KOPT-K1 (cell line): ENCODE measurements around the gene CYP2E1.
"Not testable (repeated sequence)": the region's sequence is repeated elsewhere in the genome, so short reads cannot be mapped to it uniquely, and the experiment has no call there.

Experiments
- H3K27ac ChIP-seq: fragments of 200-600 bp; sonication (generic); 2 replicates; pipeline ENCODE4 v1.5.1; 2016; ENCODE audit warnings: antibody characterized with exemption, mild to moderate bottlenecking, low read depth, low read length; ENCODE audit not compliant: poor library complexity, severe bottlenecking
- H3K36me3 ChIP-seq: fragments of 200-600 bp; sonication (generic); 2 replicates; pipeline ENCODE4 v1.5.1; 2017; ENCODE audit warnings: antibody characterized with exemption, mild to moderate bottlenecking, low read length, moderate library complexity; ENCODE audit not compliant: insufficient read depth
- H3K9me3 ChIP-seq: fragments of 200-600 bp; sonication (generic); 2 replicates; pipeline ENCODE4 v1.5.1; 2017; ENCODE audit warnings: antibody characterized with exemption, low read length, mild to moderate bottlenecking; ENCODE audit not compliant: insufficient read depth, poor library complexity, severe bottlenecking

Gene CYP2E1

GRCh38 chr10:133516057-133516456 lies 11.1 kb upstream of the CYP2E1 start:
- Histone ChIP-seq H3K36me3 (no peaks in the 10 kb centered on the region), H3K27ac (no peak overlapping the region), H3K9me3 (peaks cover 12% of the 10 kb centered on the region)

DNA sequence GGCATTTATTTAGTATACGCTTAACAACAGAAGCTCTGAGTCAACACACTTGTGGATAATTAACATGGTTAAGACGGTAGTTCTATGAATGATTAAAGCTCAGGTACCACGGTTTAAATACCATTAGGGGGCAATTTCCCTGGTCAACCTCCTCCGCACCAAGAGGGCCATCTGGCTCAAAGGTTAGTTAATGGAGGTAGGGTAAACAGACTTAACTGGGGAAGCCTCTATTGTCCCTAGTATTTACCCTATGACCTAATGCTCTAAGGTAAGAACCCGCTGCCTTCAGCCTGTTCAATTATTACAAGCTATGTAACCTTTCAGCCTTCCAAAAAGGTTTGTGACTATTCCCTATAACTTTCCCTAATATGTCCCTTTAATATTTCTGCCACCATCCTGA lies 8.6 kb upstream of the CYP2E1 start:
- H3K9me3 ChIP-seq, result peaks cover 22% of the 10 kb centered on the region
- not testable (repeated sequence) for H3K27ac ChIP-seq

DNA sequence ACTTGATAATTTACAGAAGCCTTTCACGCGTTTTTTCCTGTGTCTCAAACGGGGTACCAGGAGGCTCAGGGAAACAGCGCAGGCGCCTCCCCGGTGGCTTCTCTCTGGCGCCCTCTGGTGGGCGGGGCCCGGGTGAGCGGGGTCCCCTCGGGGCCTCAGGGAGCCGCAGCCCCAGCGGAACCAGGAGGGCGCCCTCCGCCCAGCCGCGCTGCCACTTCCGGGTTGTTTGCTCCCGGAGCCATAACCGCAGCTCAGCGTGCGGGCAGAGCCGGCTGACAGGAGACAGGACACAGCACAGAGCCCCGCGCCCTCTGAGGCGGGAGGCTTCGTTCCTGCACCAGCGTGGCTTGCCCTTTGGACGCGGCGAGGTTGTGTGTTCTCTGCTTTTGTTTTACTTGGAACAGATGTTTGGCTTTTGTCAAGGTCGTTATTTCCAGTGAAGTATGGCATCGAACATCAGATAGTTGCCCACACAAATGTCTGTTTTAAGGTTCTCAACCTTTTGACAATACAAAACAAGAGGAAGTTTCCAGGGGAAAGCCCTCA lies 6.9 kb upstream of the CYP2E1 start:
- peak overlapping the region; percentile 52 for H3K27ac ChIP-seq
- no peaks in the 10 kb centered on the region for H3K36me3 ChIP-seq
- H3K9me3 ChIP-seq, result peaks cover 30% of the 10 kb centered on the region

More for the DNA sequence above, 8.6 kb upstream of the CYP2E1 start:
- not testable (repeated sequence) for H3K36me3 ChIP-seq

DNA sequence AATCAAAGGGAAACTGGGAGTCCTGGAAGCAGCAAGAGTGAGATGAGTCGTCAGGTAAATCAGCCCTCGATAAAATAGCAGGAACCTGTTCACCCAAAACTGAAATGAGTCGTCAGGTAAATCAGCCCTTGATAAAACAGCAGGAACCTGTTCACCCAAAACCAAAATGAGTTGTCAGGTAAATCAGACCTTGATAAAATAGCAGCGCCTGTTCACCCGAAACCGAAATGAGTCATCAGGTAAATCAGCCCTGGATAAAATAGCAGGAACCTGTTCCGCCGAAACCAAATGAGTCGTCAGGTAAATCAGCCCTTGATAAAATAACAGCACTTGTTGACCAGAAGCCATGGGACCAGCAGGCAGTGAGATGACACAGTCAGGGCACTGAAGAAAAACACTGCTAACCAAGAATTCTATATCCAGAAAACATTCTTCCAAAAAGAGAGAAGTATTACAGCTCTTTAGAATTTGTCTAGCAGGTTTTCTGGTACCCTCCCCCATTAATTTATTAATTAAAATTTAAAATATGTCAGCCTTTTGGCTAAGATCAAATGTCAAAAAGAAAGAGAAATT lies 3.4 kb upstream of the CYP2E1 start:
- Histone ChIP-seq H3K36me3 (no peaks in the 10 kb centered on the region), H3K27ac (no peak overlapping the region), H3K9me3 (peaks cover 18% of the 10 kb centered on the region)

- no peak overlapping the region for H3K27ac ChIP-seq
- no peaks in the 10 kb centered on the region for H3K36me3 ChIP-seq
- H3K9me3 ChIP-seq, result peaks cover 18% of the 10 kb centered on the region
Observed at GRCh38 chr10:133525444-133525843, 1.7 kb upstream of the CYP2E1 start.

- Histone ChIP-seq H3K9me3 (peaks cover 14% of the 10 kb centered on the region), H3K36me3 (no peaks in the 10 kb centered on the region)
Observed at GRCh38 chr10:133527771-133528271, 658 bp downstream of the CYP2E1 start.

GRCh38 chr10:133528296-133528844 lies 1.2 kb downstream of the CYP2E1 start:
- H3K27ac ChIP-seq, result no peak overlapping the region
- H3K9me3 ChIP-seq, result peaks cover 9% of the 10 kb centered on the region
- no peaks in the 10 kb centered on the region for H3K36me3 ChIP-seq

More at GRCh38 chr10:133527771-133528271, 658 bp downstream of the CYP2E1 start:
- H3K27ac ChIP-seq, result no peak overlapping the region

DNA sequence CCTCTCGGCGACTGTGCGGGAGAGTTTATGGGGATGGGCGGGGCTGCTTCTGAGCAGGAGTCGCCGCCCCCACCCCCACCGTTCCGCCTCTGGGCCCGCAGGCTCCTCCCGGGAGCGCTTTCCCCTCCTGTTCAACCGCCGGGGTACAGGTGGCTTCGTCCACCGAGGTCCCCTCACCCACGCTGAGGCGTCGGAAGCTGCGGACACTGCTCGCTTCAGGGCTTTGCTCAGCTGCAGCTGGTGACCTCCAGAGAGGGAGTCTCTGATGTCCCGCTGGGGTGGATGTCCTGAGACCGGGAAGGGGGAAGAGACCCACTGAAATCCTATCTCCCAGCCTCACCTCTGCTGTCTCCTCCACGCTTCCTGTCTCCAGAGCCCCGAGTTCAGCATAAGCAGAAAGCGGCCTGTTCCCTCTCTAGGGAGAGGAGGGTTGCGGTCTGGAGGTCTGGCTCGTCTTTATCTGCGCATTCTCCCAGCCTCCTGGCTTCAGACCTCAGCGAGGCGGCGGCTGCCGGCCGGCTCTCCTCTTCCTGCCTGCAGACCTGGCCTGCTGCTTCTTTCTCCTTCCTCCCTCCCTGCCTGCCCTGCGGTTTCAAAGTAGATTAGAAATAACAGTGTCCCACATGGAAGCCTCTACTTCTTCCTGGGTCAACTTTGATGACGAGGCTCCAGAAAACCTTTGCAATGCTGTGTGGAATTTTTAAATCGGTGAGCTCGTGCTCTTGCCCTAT lies 1.8 kb downstream of the CYP2E1 start:
- no peak overlapping the region for H3K27ac ChIP-seq
- peaks cover 3% of the 10 kb centered on the region for H3K9me3 ChIP-seq
- H3K36me3 ChIP-seq, result no peaks in the 10 kb centered on the region

DNA sequence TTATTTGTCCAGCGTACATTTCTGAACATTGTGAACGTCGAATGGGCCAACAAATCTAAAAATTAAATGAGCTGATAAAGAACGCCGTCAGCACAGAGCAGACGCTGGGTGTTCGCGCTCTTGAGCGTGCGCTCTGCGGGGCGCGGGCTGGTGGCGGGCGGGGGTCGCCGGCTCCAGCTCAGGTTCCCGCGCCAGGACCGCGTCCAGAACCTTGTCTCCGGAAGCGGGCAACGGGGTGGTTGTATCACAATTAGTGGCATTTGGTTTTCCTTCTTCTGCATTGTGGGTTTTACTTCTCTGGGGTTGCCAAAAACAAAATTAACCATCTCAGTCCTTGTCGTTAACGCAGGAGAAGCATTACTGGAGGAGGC lies 2.4 kb downstream of the CYP2E1 start:
- Histone ChIP-seq H3K9me3 (no peaks in the 10 kb centered on the region), H3K36me3 (no peaks in the 10 kb centered on the region), H3K27ac (no peak overlapping the region)

GRCh38 chr10:133530506-133530905 lies 3.3 kb downstream of the CYP2E1 start:
- Histone ChIP-seq H3K27ac (no peak overlapping the region), H3K9me3 (no peaks in the 10 kb centered on the region), H3K36me3 (no peaks in the 10 kb centered on the region)

DNA sequence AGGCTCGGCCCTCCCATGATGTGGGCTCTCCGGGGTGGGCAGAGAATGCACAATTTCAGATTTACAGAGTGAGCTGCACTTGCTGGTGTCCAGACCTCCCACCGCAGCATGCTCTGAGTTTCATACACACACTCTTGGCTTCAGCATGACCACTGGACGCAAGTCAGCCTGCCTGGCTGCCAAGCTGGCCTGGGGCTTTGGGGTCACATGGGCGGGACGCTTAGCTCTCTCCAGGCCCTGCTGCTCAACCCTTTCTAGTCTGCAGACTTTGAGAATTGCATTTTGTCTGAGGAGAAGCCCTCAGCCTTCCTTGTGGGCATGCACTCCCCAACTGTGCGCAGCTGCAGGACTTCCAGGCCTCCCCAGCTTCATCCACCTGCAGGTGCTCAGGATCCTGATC lies 5.7 kb downstream of the CYP2E1 start:
- Histone ChIP-seq H3K27ac (no peak overlapping the region), H3K36me3 (no peaks in the 10 kb centered on the region), H3K9me3 (no peaks in the 10 kb centered on the region)

DNA sequence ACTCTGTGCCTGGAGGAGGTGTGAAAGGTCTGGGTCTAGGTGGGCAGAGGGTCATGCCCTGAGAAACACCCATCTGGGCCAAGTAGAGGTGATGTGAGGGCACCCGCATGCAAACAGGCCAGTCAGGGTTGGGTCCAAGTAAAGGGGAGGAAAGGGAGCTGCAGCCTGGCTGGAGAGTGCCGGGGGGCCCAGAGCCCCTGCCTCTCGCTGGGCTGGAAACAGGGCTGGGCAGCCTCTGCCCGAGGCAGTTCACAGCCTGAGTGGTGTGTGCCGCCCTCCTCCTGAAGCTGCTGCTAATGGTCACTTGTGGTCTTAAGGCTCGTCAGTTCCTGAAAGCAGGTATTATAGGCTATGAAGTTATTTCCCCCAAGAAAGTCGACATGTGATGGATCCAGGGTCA lies 7.3 kb downstream of the CYP2E1 start:
- Histone ChIP-seq H3K27ac (no peak overlapping the region), H3K36me3 (no peaks in the 10 kb centered on the region), H3K9me3 (no peaks in the 10 kb centered on the region)

- no peaks in the 10 kb centered on the region for H3K9me3 ChIP-seq
- H3K27ac ChIP-seq, result no peak overlapping the region
- H3K36me3 ChIP-seq, result no peaks in the 10 kb centered on the region
Observed at GRCh38 chr10:133536198-133536597, 9.0 kb downstream of the CYP2E1 start.

DNA sequence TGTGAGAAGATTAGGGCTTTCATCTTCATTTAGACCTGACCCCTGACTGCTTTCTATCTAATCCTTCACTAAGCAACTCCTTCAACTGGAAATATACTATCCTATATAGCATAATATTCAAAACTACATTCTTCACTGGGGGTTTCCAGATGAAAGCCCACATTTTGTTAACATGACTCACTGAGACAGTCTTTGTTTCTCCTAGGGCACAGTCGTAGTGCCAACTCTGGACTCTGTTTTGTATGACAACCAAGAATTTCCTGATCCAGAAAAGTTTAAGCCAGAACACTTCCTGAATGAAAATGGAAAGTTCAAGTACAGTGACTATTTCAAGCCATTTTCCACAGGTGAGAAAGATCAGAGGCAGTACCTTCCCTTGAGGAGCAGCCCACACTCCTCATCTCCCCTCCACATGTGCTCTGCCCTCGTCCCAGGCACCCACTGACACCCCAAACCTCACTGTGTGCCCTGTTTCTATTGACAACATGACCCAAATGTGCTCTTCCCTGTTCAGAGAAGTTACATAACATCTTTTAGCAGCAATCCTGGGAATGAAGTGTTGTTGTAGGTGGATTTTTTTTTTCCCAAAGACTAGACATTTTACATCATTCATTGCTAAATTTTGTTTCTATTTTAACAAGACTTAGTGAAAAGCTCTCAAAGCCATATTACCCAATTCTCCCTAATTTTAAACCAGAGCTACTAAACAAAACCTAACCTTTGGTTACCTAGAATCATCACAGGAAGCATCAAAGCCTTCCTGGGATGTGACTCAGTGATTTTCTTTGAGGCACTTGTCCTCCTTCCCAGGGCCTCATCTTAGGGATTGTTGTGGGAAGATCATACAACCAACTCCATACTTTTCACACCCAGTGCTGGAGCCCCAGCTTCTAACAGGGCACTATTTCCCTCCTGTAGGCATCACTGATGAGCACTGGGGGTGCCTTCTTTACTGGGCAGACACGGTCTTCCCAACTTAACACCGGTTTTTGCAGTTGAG lies 10.7 kb downstream of the CYP2E1 start:
- no peak overlapping the region for H3K27ac ChIP-seq
- no peaks in the 10 kb centered on the region for H3K9me3 ChIP-seq

More for the DNA sequence above, 10.7 kb downstream of the CYP2E1 start:
- no peaks in the 10 kb centered on the region for H3K36me3 ChIP-seq
